DMS79 treated with DMSO at 0.1 percent for 48 hours (cell line): ENCODE data around the gene RNF26.

Source experiments
- DNase-seq: peaks from one replicate; lab custom pipeline; 2025; lab: John Stamatoyannopoulos, UW

Gene RNF26

GRCh38 chr11:119355091-119355843 is 20.9 kb downstream of the RNF26 start:
- DNase-seq, result no peak

- DNase-seq, result no peak
Observed at GRCh38 chr11:119356349-119357031, 22.2 kb downstream of the RNF26 start.

- no peak for DNase-seq
Observed at GRCh38 chr11:119357074-119357473, 22.7 kb downstream of the RNF26 start.

GRCh38 chr11:119359365-119360214 is 25.3 kb downstream of the RNF26 start:
- DNase-seq, result no peak

- DNase-seq, result peak; percentile 98
Observed at GRCh38 chr11:119361056-119361787, 26.9 kb downstream of the RNF26 start.

GRCh38 chr11:119361941-119362725 is 27.8 kb downstream of the RNF26 start:
- peak; percentile 42 for DNase-seq

- DNase-seq, result peak; percentile 27
Observed at GRCh38 chr11:119362741-119363080, 28.4 kb downstream of the RNF26 start.

- DNase-seq, result peak; percentile 20
Observed at GRCh38 chr11:119363081-119363850, 28.9 kb downstream of the RNF26 start.

- peak; percentile 43 for DNase-seq
Observed at GRCh38 chr11:119363851-119364590, 29.7 kb downstream of the RNF26 start.

GRCh38 chr11:119365071-119365591 is 30.8 kb downstream of the RNF26 start:
- DNase-seq, result no peak

GRCh38 chr11:119366690-119367620 is 32.6 kb downstream of the RNF26 start:
- no peak for DNase-seq

- no peak for DNase-seq
Observed at GRCh38 chr11:119367661-119368120, 33.4 kb downstream of the RNF26 start.

- peak; percentile 81 for DNase-seq
Observed at GRCh38 chr11:119368121-119369034, 34.1 kb downstream of the RNF26 start.

GRCh38 chr11:119369132-119369925 is 35.0 kb downstream of the RNF26 start:
- no peak for DNase-seq

- no peak for DNase-seq
Observed at GRCh38 chr11:119370486-119371046, 36.2 kb downstream of the RNF26 start.

GRCh38 chr11:119371067-119371601 is 36.8 kb downstream of the RNF26 start:
- no peak for DNase-seq
